HepG2 (cell line): ENCODE results near the gene HYCC2. TPM values are rescaled to one million over a fixed set of nuclear protein-coding genes. Genes with fewer than 3 reads are reported as not detected.

Experiments used
- ATAC-seq: fragments of 200-7000 bp; cut with Tn5 transposase; 3 replicates; pipeline ENCODE4 v1.9.1; 2020; ENCODE audit warnings: mild to moderate bottlenecking, moderate library complexity
- BruUV-seq: library from RNA; stranded (reverse); fragments of 400-500 nt; replicated peaks from 2 replicates; lab custom pipeline; 2021; lab: Mats Ljungman, UMichigan
- CTCF ChIA-PET: fragments of 300-600 bp; formaldehyde crosslinking; extraction: SDS; loops from one replicate; lab custom pipeline; 2021; ENCODE audit warnings: low total read pairs, inconsistent platforms, low intra/inter-chr PET ratio; lab: Yijun Ruan, JAX
- POLR2A ChIA-PET: fragments of 350-600 bp; sonication (Branson Sonifier 250); formaldehyde crosslinking; loops from one replicate; lab custom pipeline; 2020; ENCODE audit warnings: antibody characterized with exemption, inconsistent platforms; lab: Yijun Ruan, JAX
- DNase-seq: peaks from one replicate; pipeline ENCODE4 v3.0.0-alpha.2; 2015; ENCODE audit warnings: low spot score
- FAIRE-seq: peaks from 3 replicates; lab custom pipeline; 2011; peaks lifted over from hg19 to GRCh38; lab: Jason Lieb, UNC
- H2AFZ ChIP-seq: one replicate; pipeline ENCODE4 v1.6.1; 2011; ENCODE audit warnings: low read length, inconsistent platforms
- H3K27ac ChIP-seq: fragments of 300-600 bp; 3 replicates; pipeline ENCODE4 v1.8.0; 2011; ENCODE audit warnings: mixed run types, mild to moderate bottlenecking, mixed read lengths, low read length, inconsistent platforms; ENCODE audit not compliant: insufficient read depth; ENCODE audit errors: extremely low read length
- H3K27me3 ChIP-seq, 2 experiments: fragments of 200-600 bp in 1 of 2; 2 replicates in 1 of 2; 3 replicates in 1 of 2; pipeline versions ENCODE4 v1.6.0 to v1.8.0; 2011; ENCODE audit warnings: low read length in 2 of 2, mild to moderate bottlenecking in 2 of 2, moderate library complexity in 2 of 2, inconsistent platforms in 1 of 2; ENCODE audit not compliant: insufficient read depth in 2 of 2, control insufficient read depth in 1 of 2
- H3K36me3 ChIP-seq, 2 experiments: fragments of 200-600 bp in 1 of 2; replicated peaks in 1 of 2; 2 replicates in 1 of 2; 3 replicates in 1 of 2; pipeline versions ENCODE4 v1.5.1 to v1.8.0; 2011; ENCODE audit warnings: low read length in 2 of 2, inconsistent platforms in 1 of 2; ENCODE audit not compliant: insufficient read depth in 2 of 2, control insufficient read depth in 1 of 2
- H3K4me1 ChIP-seq: 2 replicates; pipeline ENCODE4 v1.5.1; 2012; ENCODE audit warnings: low read length, inconsistent platforms; ENCODE audit not compliant: insufficient read depth
- H3K4me2 ChIP-seq: 2 replicates; pipeline ENCODE4 v1.6.0; 2011; ENCODE audit warnings: low read depth, low read length, inconsistent platforms
- H3K4me3 ChIP-seq, 3 experiments: fragments of 200-600 bp in 1 of 3; sonication (generic), shearing (Covaris generic) in 1 of 3; replicated peaks in 1 of 3; 2 replicates each; pipeline ENCODE4 v1.5.1; 2011 to 2016; ENCODE audit warnings: low read length in 3 of 3, inconsistent platforms in 2 of 3, low read depth in 2 of 3, mild to moderate bottlenecking in 2 of 3, control low read depth in 1 of 3, mixed read lengths in 1 of 3; ENCODE audit not compliant: insufficient read depth in 1 of 3
- H3K79me2 ChIP-seq: one replicate; pipeline ENCODE4 v1.6.1; 2011; ENCODE audit warnings: low read length, inconsistent platforms; ENCODE audit not compliant: insufficient read depth
- H3K9ac ChIP-seq: 2 replicates; pipeline ENCODE4 v1.6.0; 2011; ENCODE audit warnings: mild to moderate bottlenecking, low read depth, low read length, inconsistent platforms; ENCODE audit not compliant: insufficient read depth
- H3K9me3 ChIP-seq: 2 replicates; pipeline ENCODE4 v1.5.1; 2012; ENCODE audit warnings: mild to moderate bottlenecking, low read length
- H4K20me1 ChIP-seq: 2 replicates; pipeline ENCODE4 v1.6.0; 2011; ENCODE audit warnings: inconsistent platforms, mild to moderate bottlenecking, low read length, moderate library complexity; ENCODE audit not compliant: insufficient read depth
- CBX2 ChIP-seq, 2 experiments: fragments of 200-600 bp in 1 of 2; sonication (generic); formaldehyde crosslinking in 1 of 2; IDR thresholded peaks; 2 replicates each; pipeline versions ENCODE4 v1.7.0 to v1.8.1; 2018 to 2022; ENCODE audit warnings: low read depth in 2 of 2, low read length in 1 of 2, mild to moderate bottlenecking in 1 of 2, missing genetic modification reagents in 1 of 2
- FOXC1 ChIP-seq: sonication (generic); formaldehyde crosslinking; IDR thresholded peaks from 2 replicates; pipeline ENCODE4 v1.8.0; 2022; ENCODE audit warnings: mild to moderate bottlenecking, missing genetic modification reagents, borderline replicate concordance
- HOXA5 ChIP-seq: sonication (generic); formaldehyde crosslinking; IDR thresholded peaks from 2 replicates; pipeline ENCODE4 v1.4.0; 2020; ENCODE audit warnings: missing genetic modification reagents
- MATR3 ChIP-seq: sonication (generic); formaldehyde crosslinking; IDR thresholded peaks from 2 replicates; pipeline ENCODE4 v1.4.0; 2020; ENCODE audit warnings: missing genetic modification reagents
- MIER3 ChIP-seq: IDR thresholded peaks from 2 replicates; pipeline ENCODE4 v1.6.1; 2016; ENCODE audit warnings: missing compliant biosample characterization, borderline replicate concordance
- POGK ChIP-seq: sonication (generic); formaldehyde crosslinking; conservative IDR thresholded peaks from 2 replicates; pipeline ENCODE4 v1.8.0; 2022; ENCODE audit warnings: mild to moderate bottlenecking, moderate library complexity, missing genetic modification reagents
- SSRP1 ChIP-seq: IDR thresholded peaks from 2 replicates; pipeline ENCODE4 v1.6.1; 2016; ENCODE audit warnings: control low read depth
- TBL1XR1 ChIP-seq: fragments of 150-350 bp; IDR thresholded peaks from 2 replicates; pipeline ENCODE4 v1.6.1; 2014; ENCODE audit warnings: borderline replicate concordance, low read length; ENCODE audit not compliant: partially characterized antibody
- ZBED4 ChIP-seq: sonication (generic); formaldehyde crosslinking; IDR thresholded peaks from 2 replicates; pipeline ENCODE4 v1.4.0; 2020; ENCODE audit warnings: missing genetic modification reagents, borderline replicate concordance
- ZFAT ChIP-seq: sonication (generic); formaldehyde crosslinking; conservative IDR thresholded peaks from 2 replicates; pipeline ENCODE4 v1.8.1; 2023; ENCODE audit warnings: missing genetic modification reagents, inconsistent platforms
- ZGPAT ChIP-seq: IDR thresholded peaks from 2 replicates; pipeline ENCODE4 v1.6.1; 2016; ENCODE audit warnings: mild to moderate bottlenecking
- ZMAT5 ChIP-seq: sonication (generic); formaldehyde crosslinking; IDR thresholded peaks from 2 replicates; pipeline ENCODE4 v1.5.0; 2020; ENCODE audit warnings: mild to moderate bottlenecking, low read depth, missing genetic modification reagents, borderline replicate concordance
- ZNF317 ChIP-seq: sonication (generic); formaldehyde crosslinking; IDR thresholded peaks from 2 replicates; pipeline ENCODE4 v1.5.0; 2020; ENCODE audit warnings: mild to moderate bottlenecking, missing genetic modification reagents
- ZNF331 ChIP-seq: sonication (generic); formaldehyde crosslinking; IDR thresholded peaks from 2 replicates; pipeline ENCODE4 v1.4.0; 2020; ENCODE audit warnings: missing genetic modification reagents
- ZNF652 ChIP-seq: IDR thresholded peaks from 2 replicates; pipeline ENCODE4 v1.6.1; 2016; ENCODE audit warnings: low read depth, borderline replicate concordance
- ZNF784 ChIP-seq: sonication (generic); formaldehyde crosslinking; IDR thresholded peaks from 2 replicates; pipeline ENCODE4 v1.5.1; 2020; ENCODE audit warnings: missing genetic modification reagents, mild to moderate bottlenecking, borderline replicate concordance
- in situ Hi-C: cut with HindIII; loops from 2 replicates; pipeline ENCODE4 v1.10.0; 2017; ENCODE audit warnings: low pct_unique_long_range_greater_than_20kb; ENCODE audit not compliant: extremely low pct_ligation_motif_present
- intact Hi-C: fragments of 100-400 bp; cut with micrococcal nuclease; formaldehyde crosslinking; loops from one replicate; pipeline ENCODE4 v1.10.0; 2022; ENCODE audit not compliant: unreplicated experiment
- polyA plus RNA-seq, 8 experiments: library from polyadenylated mRNA; depleted of rRNA in 3 of 8; stranded (reverse) in 7 of 8; unstranded in 1 of 8; fragments of >200 nt; fragmentation: Illumina TruSeq in 4 of 8; extraction: Trizol in 4 of 8; gene quantifications; 2 replicates each; pipeline versions ENCODE4 v1.2.1 to v1.2.3, GENCODE V29; 2011 to 2016; ENCODE audit warnings: low read depth in 4 of 8, missing spikeins in 1 of 8, mixed read lengths in 1 of 8; ENCODE audit not compliant: insufficient read depth in 1 of 8
- total RNA-seq, 5 experiments: library from RNA; depleted of rRNA; stranded (reverse); fragments of >200 nt; fragmentation: Illumina TruSeq; extraction: Trizol; gene quantifications; 2 replicates each; pipeline ENCODE4 v1.2.3, GENCODE V29; 2016; ENCODE audit warnings: low read depth in 1 of 5

The HYCC2 gene
- total and polyA plus RNA-seq, 2 of the 13 experiments (the other 11 are each of a cell fraction or from before 2014, with no cell fraction given) = 4.7 to 13.9 TPM

GRCh38 chr2:201114846-201115245, 43.4 kb upstream of the HYCC2 start:
- H3K4me2 ChIP-seq = peak overlapping the region; percentile 97
- peak overlapping the region; percentile 91 for H3K27ac ChIP-seq
- H3K4me3 ChIP-seq = peak overlapping the region; percentile 34 to 90 (median 35)
- H2AFZ ChIP-seq = no peak overlapping the region
- ATAC-seq (no peak), FAIRE-seq (no peak), DNase-seq (no peak)
- peaks cover 5% of the 10 kb centered on the region for H4K20me1 ChIP-seq
- H3K9me3 ChIP-seq = no peaks in the 10 kb centered on the region
- peaks cover 58% of the 10 kb centered on the region for H3K4me1 ChIP-seq
- POLR2A ChIA-PET = interaction anchor here (0.9 to 5.8 kb wide), 10 partner anchors 10 to 251 kb away, joined by 3 to 75 read pairs (median 8); partner anchors contain the start of genes CLK1 and ORC2
- peaks cover 30% of the 10 kb centered on the region for H3K79me2 ChIP-seq
- peak overlapping the region; percentile 94 for H3K9ac ChIP-seq
- in situ Hi-C loops = loop anchor here (5.0 kb wide), 1 partner anchor 43 kb away; the partner anchor contains the start of genes HYCC2 and NDUFB3
- CTCF ChIA-PET = no interaction called here
- H3K27me3 ChIP-seq = no peaks in the 10 kb centered on the region; a peak in 2 of 5 replicates
- no peaks in the 10 kb centered on the region for H3K36me3 ChIP-seq
- intact Hi-C loops = loop anchor here (5.0 kb wide), 1 partner anchor 228 kb away; the partner anchor contains the start of genes NIF3L1 and PPIL3
- BruUV-seq = TSS peak; percentile 71
- TF ChIP-seq ZFAT (no peak), ZBED4 (CRISPR knock-in tag) (no peak), ZNF317 (CRISPR knock-in tag) (0 out of 2 replicates have a peak, but pooled peaks have one; percentile 11), SSRP1 (peak; percentile 36; the same call in 1 of the 2 replicates), ZGPAT (no peak), ZNF784 (CRISPR knock-in tag) (0 out of 2 replicates have a peak, but pooled peaks have one; percentile 38), MIER3 (CRISPR knock-in tag) (0 out of 2 replicates have a peak, but pooled peaks have one; percentile 18), MATR3 (CRISPR knock-in tag) (no peak), POGK (CRISPR knock-in tag) (no peak), HOXA5 (CRISPR knock-in tag) (no peak), CBX2 (IDR thresholded peaks at IDR 0.05; ENCODE audit: low read depth, low read length) (no peak), CBX2 (CRISPR knock-in tag; IDR thresholded peaks at IDR 0.05; ENCODE audit: low read depth) (no peak), ZNF331 (CRISPR knock-in tag) (no peak), FOXC1 (CRISPR knock-in tag) (no peak), ZNF652 (CRISPR knock-in tag) (peak; percentile 59; the same call in 1 of the 2 replicates), TBL1XR1 (peak; percentile 21), ZMAT5 (no peak)
